COLO668 (cell line): ENCODE measurements around the gene HIP1R.

Experiments used
- DNase-seq: peaks from one replicate; lab custom pipeline; 2025; ENCODE audit not compliant: unreplicated experiment; lab: John Stamatoyannopoulos, UW

Gene HIP1R

GRCh38 chr12:122827258-122827657, 8.0 kb upstream of the HIP1R start:
- DNase-seq = no peak

GRCh38 chr12:122830517-122831214, 4.6 kb upstream of the HIP1R start:
- no peak for DNase-seq

GRCh38 chr12:122834104-122834920, 945 bp upstream of the HIP1R start:
- peak; percentile 88 for DNase-seq

- peak; percentile 80 for DNase-seq
Measured at GRCh38 chr12:122835750-122836026, 431 bp downstream of the HIP1R start.

GRCh38 chr12:122836027-122836921, 1.0 kb downstream of the HIP1R start:
- peak; percentile 68 for DNase-seq

GRCh38 chr12:122837306-122838265, 2.3 kb downstream of the HIP1R start:
- DNase-seq = peak; percentile 65

GRCh38 chr12:122838841-122839240, 3.6 kb downstream of the HIP1R start:
- no peak for DNase-seq

DNA sequence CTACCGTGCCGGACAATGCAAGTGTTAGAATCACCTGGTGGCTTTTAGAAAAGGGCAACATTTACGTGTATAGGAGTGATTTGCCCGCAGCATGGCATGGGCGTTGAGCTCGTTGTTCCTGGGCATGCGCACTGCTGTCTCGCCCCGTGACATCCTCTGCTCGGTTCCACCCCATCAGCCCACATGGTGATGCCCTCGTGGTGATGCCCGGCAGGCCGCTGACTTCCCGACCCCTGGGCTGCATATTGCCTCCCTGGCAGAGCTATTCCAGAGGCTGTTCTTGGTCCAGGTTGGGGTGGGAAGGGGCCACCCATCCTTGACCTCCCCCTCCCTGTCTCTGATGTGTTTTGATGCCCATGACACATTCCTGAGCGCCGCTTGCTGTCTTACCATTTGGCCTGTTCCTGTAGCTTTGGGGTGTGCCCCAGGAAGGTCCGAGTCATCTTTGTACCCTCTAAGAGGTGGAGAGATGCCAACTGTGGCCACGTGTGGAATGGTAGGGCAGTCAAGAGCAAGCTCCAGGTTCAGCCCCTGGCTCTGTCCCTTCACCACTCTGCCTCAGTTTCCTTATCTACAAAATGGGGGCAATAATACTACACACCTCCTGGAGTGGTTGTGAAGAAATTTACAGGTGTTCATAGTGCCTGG, 4.8 kb downstream of the HIP1R start:
- no peak for DNase-seq

DNA sequence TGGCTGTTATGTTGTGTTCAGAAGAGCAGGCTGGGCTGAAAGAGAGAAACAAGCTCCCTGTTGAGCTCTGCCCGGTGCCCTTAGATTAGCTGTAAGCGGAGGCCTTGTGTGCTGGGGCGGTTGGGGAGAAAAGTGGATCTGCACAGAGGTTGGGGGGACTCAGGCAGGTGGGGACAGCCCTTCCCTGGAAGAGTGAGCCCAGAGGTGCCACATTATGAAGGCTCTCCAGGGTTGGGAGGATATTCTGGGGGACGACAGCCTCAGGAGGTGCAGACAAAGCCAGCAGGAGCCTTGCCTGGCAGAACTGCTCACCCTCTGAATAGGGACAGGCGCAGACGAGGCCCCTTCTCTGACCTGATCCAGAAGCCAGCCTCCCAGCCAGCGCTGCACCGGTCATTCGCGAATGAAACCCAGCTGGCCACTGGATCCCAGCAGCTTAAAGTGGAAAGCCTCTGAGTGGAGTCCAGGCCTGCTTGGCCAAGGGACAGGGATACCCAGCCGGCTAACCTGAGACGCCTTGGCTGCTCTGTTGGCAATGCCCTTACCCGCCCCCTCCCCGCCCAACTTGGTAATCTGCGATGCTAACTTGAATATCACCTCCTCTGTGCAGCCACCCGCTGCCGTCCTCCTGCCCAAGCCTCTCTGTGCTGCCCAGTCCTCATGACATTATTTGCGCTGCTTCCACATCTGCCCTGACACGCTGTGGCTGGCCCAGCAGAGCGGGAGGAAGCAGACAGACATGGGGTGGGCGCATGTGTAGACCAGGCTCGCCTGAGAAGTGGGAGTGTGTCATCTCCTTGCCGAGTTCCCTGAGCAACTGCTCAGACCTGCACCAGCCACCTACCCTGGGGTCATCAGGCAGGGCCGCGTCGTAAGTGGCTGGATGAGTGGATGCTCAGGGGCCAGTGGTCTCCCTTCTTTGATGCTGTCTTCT, 5.6 kb downstream of the HIP1R start:
- DNase-seq = no peak

- peak; percentile 79 for DNase-seq
Measured at GRCh38 chr12:122841544-122842321, 6.5 kb downstream of the HIP1R start.

DNA sequence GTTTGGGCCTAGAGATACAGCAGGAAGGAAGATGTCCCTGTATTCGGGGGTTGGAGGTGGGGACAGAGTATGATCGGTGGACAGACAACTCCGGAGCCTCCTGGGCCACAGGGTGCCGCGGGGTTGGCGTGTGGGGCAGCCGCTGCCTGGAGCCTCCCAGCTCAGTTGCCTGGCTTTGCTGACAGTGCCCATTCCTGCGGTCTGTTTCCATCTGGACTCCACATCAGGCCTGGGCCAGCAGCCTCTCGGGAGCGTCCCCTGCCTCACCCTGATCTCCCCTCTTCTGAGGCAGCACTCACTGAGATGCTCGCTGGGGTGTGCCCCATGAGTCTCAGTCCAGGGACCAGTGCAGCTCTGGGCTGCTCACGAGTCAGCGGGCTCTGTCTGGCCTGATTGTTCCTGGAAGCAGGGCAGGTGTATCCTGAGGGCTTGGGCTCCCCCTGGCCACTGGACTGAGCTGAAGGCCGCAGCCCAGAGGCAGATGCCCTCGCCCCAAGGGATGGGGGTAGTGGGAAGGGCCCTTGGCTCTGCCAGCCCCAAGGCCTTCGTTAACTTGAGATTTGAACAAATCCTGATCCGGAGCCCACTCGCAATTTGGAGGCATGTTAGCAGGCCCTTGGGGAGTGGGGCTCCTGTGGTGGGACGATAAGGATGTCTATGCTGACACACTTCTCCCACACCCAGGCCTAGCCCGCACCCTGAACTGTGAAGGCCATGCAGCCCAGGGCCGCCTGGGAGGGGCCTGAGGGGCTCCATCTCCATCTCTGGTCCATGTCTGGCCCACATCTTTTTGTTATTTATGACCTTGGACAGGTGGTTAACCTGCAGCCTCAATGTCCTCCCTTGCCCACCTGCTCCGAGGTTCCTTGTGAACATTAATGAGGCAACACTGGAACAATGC, 7.5 kb downstream of the HIP1R start:
- DNase-seq = peak; percentile 44

GRCh38 chr12:122843455-122843854, 8.2 kb downstream of the HIP1R start:
- DNase-seq = no peak

- no peak for DNase-seq
Measured at GRCh38 chr12:122844366-122844971, 9.2 kb downstream of the HIP1R start.

- DNase-seq = peak; percentile 41
Measured at GRCh38 chr12:122845041-122845864, 10.0 kb downstream of the HIP1R start.

GRCh38 chr12:122845865-122846621, 10.8 kb downstream of the HIP1R start:
- DNase-seq = peak; percentile 83
